K562 (cell line): ENCODE data around the gene SRSF1. TPM values are rescaled to one million over a fixed set of nuclear protein-coding genes. Genes with fewer than 3 reads are reported as not detected.
A peak's percentile ranks its signal among the peaks of the same experiment; 100 is the strongest.

ENCODE experiments used
- ATAC-seq: fragments of 200-7000 bp; cut with Tn5 transposase; 3 replicates; pipeline ENCODE4 v1.9.1; 2020; ENCODE audit warnings: moderate library complexity
- BruUV-seq: library from RNA; stranded (reverse); fragments of 400-500 nt; replicated peaks from 2 replicates; lab custom pipeline; 2021; lab: Mats Ljungman, UMichigan
- CTCF ChIA-PET: fragments of 300-600 bp; formaldehyde crosslinking; extraction: SDS; loops from one replicate; lab custom pipeline; 2021; ENCODE audit warnings: low intra/inter-chr PET ratio; lab: Yijun Ruan, JAX
- POLR2A ChIA-PET: fragments of 300-600, 350-650 bp; sonication (Branson Sonifier 250); formaldehyde crosslinking; extraction: SDS; loops from one replicate; lab custom pipeline; 2021; ENCODE audit warnings: antibody characterized with exemption, inconsistent platforms; lab: Yijun Ruan, JAX
- DNase-seq, 4 experiments: peaks; one replicate each; pipeline versions ENCODE4 v3.0.0 to v3.0.0-alpha.2; 2011 to 2018; ENCODE audit warnings: low spot score in 3 of 4, mixed read lengths in 3 of 4; ENCODE audit errors: extremely low read depth in 1 of 4
- FAIRE-seq: peaks from 2 replicates; lab custom pipeline; 2011; peaks lifted over from hg19 to GRCh38; lab: Jason Lieb, UNC
- H2AFZ ChIP-seq: 2 replicates; pipeline ENCODE4 v1.6.0; 2011; ENCODE audit warnings: low read depth, low read length, control low read depth, inconsistent platforms
- H3K27ac ChIP-seq: fragments of 200-600 bp; 3 replicates; pipeline ENCODE4 v1.8.0; 2011; ENCODE audit warnings: low read depth, mild to moderate bottlenecking, control low read depth, inconsistent platforms, low read length, moderate library complexity, mixed read lengths; ENCODE audit errors: extremely low read depth
- H3K27me3 ChIP-seq, 2 experiments: fragments of 300-600 bp in 1 of 2; 2 replicates in 1 of 2; 3 replicates in 1 of 2; pipeline versions ENCODE4 v1.6.0 to v1.8.0; 2011; ENCODE audit warnings: inconsistent platforms in 2 of 2, low read length in 2 of 2, mild to moderate bottlenecking in 1 of 2, mixed read lengths in 1 of 2, moderate library complexity in 1 of 2; ENCODE audit not compliant: control insufficient read depth in 2 of 2, insufficient read depth in 2 of 2
- H3K36me3 ChIP-seq: fragments of 300-600 bp; 3 replicates; pipeline ENCODE4 v1.8.0; 2011; ENCODE audit warnings: mild to moderate bottlenecking, low read length, inconsistent platforms; ENCODE audit not compliant: control insufficient read depth, insufficient read depth
- H3K4me1 ChIP-seq, 2 experiments: fragments of 200-600 bp in 1 of 2; replicated peaks in 1 of 2; 2 replicates in 1 of 2; 3 replicates in 1 of 2; pipeline versions ENCODE4 v1.5.1 to v1.8.0; 2011; ENCODE audit warnings: inconsistent platforms in 2 of 2, low read length in 2 of 2, mild to moderate bottlenecking in 1 of 2, mixed read lengths in 1 of 2, moderate library complexity in 1 of 2; ENCODE audit not compliant: control insufficient read depth in 2 of 2, insufficient read depth in 2 of 2
- H3K4me2 ChIP-seq: 2 replicates; pipeline ENCODE4 v1.6.1; 2011; ENCODE audit warnings: low read length, control low read depth, inconsistent platforms, mixed read lengths; ENCODE audit not compliant: insufficient read depth
- H3K4me3 ChIP-seq: fragments of 200-600 bp; sonication (generic), shearing (Covaris generic); 2 replicates; pipeline ENCODE4 v1.5.1; 2016; ENCODE audit warnings: control low read depth, inconsistent platforms
- H3K79me2 ChIP-seq: fragments of 200-600 bp; 3 replicates; pipeline ENCODE4 v1.8.0; 2011; ENCODE audit warnings: low read length, inconsistent platforms; ENCODE audit not compliant: control insufficient read depth, insufficient read depth
- H3K9ac ChIP-seq, 2 experiments: 2 replicates each; pipeline versions ENCODE4 v1.6.0 to v1.6.1; 2011; ENCODE audit warnings: low read depth in 2 of 2, low read length in 2 of 2, control low read depth in 1 of 2, inconsistent platforms in 1 of 2, mild to moderate bottlenecking in 1 of 2, mixed read lengths in 1 of 2; ENCODE audit not compliant: insufficient read depth in 1 of 2
- H3K9me1 ChIP-seq: one replicate; pipeline ENCODE4 v1.6.0; 2011; ENCODE audit warnings: inconsistent platforms, mild to moderate bottlenecking, low read length, moderate library complexity; ENCODE audit not compliant: control insufficient read depth, insufficient read depth
- H3K9me3 ChIP-seq: replicated peaks from 2 replicates; pipeline ENCODE4 v1.5.1; 2011; ENCODE audit warnings: low read depth, low read length, inconsistent platforms; ENCODE audit not compliant: control insufficient read depth, insufficient read depth
- H4K20me1 ChIP-seq: replicated peaks from 2 replicates; pipeline ENCODE4 v1.6.1; 2011; ENCODE audit warnings: low read length, inconsistent platforms, mixed read lengths; ENCODE audit not compliant: control insufficient read depth, insufficient read depth
- E2F6 ChIP-seq, 2 experiments: IDR thresholded peaks; 2 replicates each; pipeline ENCODE4 v1.6.1; 2011; ENCODE audit warnings: borderline replicate concordance in 1 of 2, control low read depth in 1 of 2, low read depth in 1 of 2, low read length in 1 of 2, mild to moderate bottlenecking in 1 of 2, mixed read lengths in 1 of 2, moderate library complexity in 1 of 2; ENCODE audit not compliant: insufficient read depth in 1 of 2, insufficient read length in 1 of 2, poor library complexity in 1 of 2, severe bottlenecking in 1 of 2; ENCODE audit errors: extremely low read depth in 1 of 2
- L3MBTL2 ChIP-seq: fragments of 450-650 bp; IDR thresholded peaks from 2 replicates; pipeline ENCODE4 v1.6.1; 2016; ENCODE audit warnings: mild to moderate bottlenecking, moderate library complexity
- NFATC3 ChIP-seq: fragments of 450-650 bp; IDR thresholded peaks from 2 replicates; pipeline ENCODE4 v1.6.1; 2017; ENCODE audit warnings: mild to moderate bottlenecking
- PTRF ChIP-seq: fragments of 450-650 bp; IDR thresholded peaks from 2 replicates; pipeline ENCODE4 v1.6.1; 2016; ENCODE audit warnings: mild to moderate bottlenecking, missing genetic modification characterization, missing compliant biosample characterization
- PTTG1 ChIP-seq: fragments of 450-650 bp; IDR thresholded peaks from 2 replicates; pipeline ENCODE4 v1.6.1; 2016; ENCODE audit warnings: low read depth, mild to moderate bottlenecking, missing genetic modification characterization, missing compliant biosample characterization
- SAP30 ChIP-seq: fragments of 200-600 bp; sonication (generic); IDR thresholded peaks from 2 replicates; pipeline ENCODE4 v1.6.1; 2012; ENCODE audit warnings: borderline replicate concordance, low read depth, mild to moderate bottlenecking, moderate library complexity, low read length, control low read depth, inconsistent platforms; ENCODE audit not compliant: insufficient read depth, poor library complexity, severe bottlenecking
- TAF1 ChIP-seq: IDR thresholded peaks from 2 replicates; pipeline ENCODE4 v1.6.1; 2011; ENCODE audit warnings: mild to moderate bottlenecking, low read length, moderate library complexity; ENCODE audit not compliant: insufficient read depth, control insufficient read depth, severe bottlenecking; ENCODE audit errors: extremely low read depth
- ZNF263 ChIP-seq: sonication (generic); formaldehyde crosslinking; IDR thresholded peaks from 2 replicates; pipeline ENCODE4 v1.8.0; 2022; ENCODE audit warnings: mild to moderate bottlenecking, missing genetic modification reagents, borderline replicate concordance
- ZNF311 ChIP-seq: fragments of 250-450 bp; sonication (Bioruptor Pico); IDR thresholded peaks from 2 replicates; pipeline ENCODE4 v1.4.0; 2020; ENCODE audit warnings: mild to moderate bottlenecking, moderate library complexity
- ZNF316 ChIP-seq: fragments of 450-650 bp; IDR thresholded peaks from 2 replicates; pipeline ENCODE4 v1.6.1; 2016
- WGBS: fragments of 100-300 bp; shearing (Covaris generic); methylation state at CpG from one replicate; pipeline ENCODE4 v1.1.6; 2016; ENCODE audit warnings: low coverage, mixed read lengths; ENCODE audit not compliant: insufficient coverage; ENCODE audit errors: missing lambda C conversion rate; 5-methylcytosine and 5-hydroxymethylcytosine counted together
- in situ Hi-C: fragments of 300-500 bp; cut with MboI; formaldehyde crosslinking; loops from 4 replicates; pipeline ENCODE4 v1.15.0; 2018; ENCODE audit warnings: inconsistent platforms, mixed read lengths
- intact Hi-C: fragments of 100-400 bp; cut with micrococcal nuclease; formaldehyde crosslinking; loops from 2 replicates; pipeline ENCODE4 v1.14.2; 2022
- polyA plus RNA-seq, 8 experiments: library from polyadenylated mRNA; depleted of rRNA in 4 of 8; stranded (reverse) in 5 of 8; unstranded in 3 of 8; fragments of >200 nt; fragmentation: Nextera tagmentation in 2 of 8; fragmentation: Illumina TruSeq in 1 of 8; extraction: Ambion mirVana in 2 of 8; extraction: Trizol in 1 of 8; gene quantifications; 2 replicates each; pipeline versions ENCODE4 v1.2.1 to v1.2.3, GENCODE V29; 2011 to 2014; ENCODE audit warnings: inconsistent platforms in 1 of 8, missing spikeins in 1 of 8
- total RNA-seq, 7 experiments: library from RNA; depleted of rRNA in 6 of 7; stranded (reverse); fragments of >200 nt in 6 of 7; fragmentation: Illumina TruSeq in 2 of 7; extraction: Trizol in 2 of 7; gene quantifications; 2 replicates each; pipeline versions ENCODE4 v1.2.1 to v1.2.3, GENCODE V29; 2011 to 2021; ENCODE audit warnings: low replicate concordance in 1 of 7

The SRSF1 gene
- total and polyA plus RNA-seq, 9 of the 15 experiments (the other 6 are each of a cell fraction or from before 2014, with no cell fraction given): 77.8 to 559 (median 442) TPM

GRCh38 chr17:57965521-57966160 lies 41.4 kb downstream of the SRSF1 start:
- H3K27me3 ChIP-seq: peaks cover 28 to 54% of the 10 kb centered on the region in 2 experiments
- no peak for DNase-seq
- no peak overlapping the region for H3K4me3 ChIP-seq
- no peak overlapping the region for H3K9ac ChIP-seq
- TF ChIP-seq ZNF263: peak; percentile 56; the same call in 1 of the 2 replicates
- TF ChIP-seq ZNF311 (CRISPR knock-in tag): no peak
- TF ChIP-seq NFATC3: no peak
- no peaks in the 10 kb centered on the region for H3K9me1 ChIP-seq
- no peak overlapping the region for H3K27ac ChIP-seq
- ATAC-seq: peak; percentile 61
- in situ Hi-C loops (no loop called here), intact Hi-C loops (no loop called here)
- H3K36me3 ChIP-seq: no peaks in the 10 kb centered on the region
- no peaks in the 10 kb centered on the region for H4K20me1 ChIP-seq
- FAIRE-seq: no peak
- no peaks in the 10 kb centered on the region for H3K4me1 ChIP-seq
- H2AFZ ChIP-seq: no peak overlapping the region
- ChIA-PET CTCF (no interaction called here), POLR2A (interaction anchor here (0.6 to 1.9 kb wide), 5 partner anchors 10 to 79 kb away, joined by 3 to 8 read pairs (median 3); no protein-coding TSS in a partner anchor)
- H3K9me3 ChIP-seq: no peaks in the 10 kb centered on the region
- no peaks in the 10 kb centered on the region for H3K79me2 ChIP-seq
- H3K4me2 ChIP-seq: no peak overlapping the region
- 18% methylated on average over 25 of the region's 26 CpGs for WGBS
- BruUV-seq: no TSS peak

- FAIRE-seq: no peak
- Histone ChIP-seq H3K4me2 (no peak overlapping the region), H3K79me2 (no peaks in the 10 kb centered on the region), H3K9me3 (no peaks in the 10 kb centered on the region), H3K36me3 (no peaks in the 10 kb centered on the region), H3K9me1 (no peaks in the 10 kb centered on the region), H3K27ac (no peak overlapping the region), H3K4me3 (no peak overlapping the region), H3K9ac (no peak overlapping the region), H3K27me3 (peaks cover 41 to 71% of the 10 kb centered on the region in 2 experiments), H4K20me1 (no peaks in the 10 kb centered on the region), H3K4me1 (no peaks in the 10 kb centered on the region), H2AFZ (no peak overlapping the region)
- ChIA-PET CTCF (no interaction called here), POLR2A (interaction anchor here (1.8 kb wide), 1 partner anchor 11 kb away, joined by 4 read pairs; no protein-coding TSS in a partner anchor)
- no TSS peak for BruUV-seq
- DNase-seq: no peak
- WGBS: 8% methylated on average over 4 of the region's 6 CpGs
- intact Hi-C loops: no loop called here
- in situ Hi-C loops: no loop called here
- no peak for ATAC-seq
- TF ChIP-seq L3MBTL2 (peak; percentile 45; the same call in 1 of the 2 replicates), E2F6 (IDR thresholded peaks at IDR 0.05; ENCODE audit: borderline replicate concordance in 1 of 2, extremely low read depth in 1 of 2, insufficient read depth in 1 of 2, insufficient read length in 1 of 2, low read depth in 1 of 2, low read length in 1 of 2, poor library complexity in 1 of 2, severe bottlenecking in 1 of 2) (peak; percentile 67 to 77), PTTG1 (tag) (no peak), SAP30 (no peak), PTRF (tag) (no peak), TAF1 (no peak), ZNF316 (no peak)
Observed at GRCh38 chr17:57963149-57963511, 43.9 kb downstream of the SRSF1 start.
